NCI-H345 treated with DMSO at 0.1 percent for 48 hours (cell line): Measurements from ENCODE around the gene KRT72.

ENCODE experiments used
- DNase-seq: peaks from one replicate; lab custom pipeline; 2025; ENCODE audit not compliant: unreplicated experiment; lab: John Stamatoyannopoulos, UW

The KRT72 gene

DNA sequence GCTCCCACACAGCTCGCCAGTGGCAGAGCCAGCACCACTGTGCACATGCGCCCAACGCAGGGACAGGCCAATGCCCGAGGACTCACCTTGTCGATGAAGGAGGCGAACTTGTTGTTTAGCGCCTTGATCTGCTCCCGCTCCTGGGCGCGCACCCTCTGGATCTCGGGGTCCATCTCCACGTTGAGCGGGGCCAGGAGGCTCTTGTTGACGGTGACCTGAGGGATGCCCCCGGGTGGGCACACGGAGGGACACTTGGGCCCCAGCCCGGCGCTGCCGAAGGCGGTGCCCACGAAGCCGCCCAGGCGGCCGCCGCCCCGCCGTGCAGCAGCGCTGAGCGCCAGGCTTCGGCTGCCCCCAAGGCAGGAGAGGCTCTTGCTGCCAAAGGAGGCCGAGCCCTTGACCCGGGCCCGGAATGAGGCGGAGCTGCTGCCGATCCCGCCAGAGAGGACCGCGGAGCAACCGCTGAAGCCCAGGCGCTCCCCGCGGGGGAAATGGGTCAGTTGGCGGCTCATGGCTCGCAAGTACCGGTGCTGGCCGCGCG lies at the start of gene KRT72:
KRT72 (minus strand) TSS at position 523 of the 541 bp plus-strand sequence; CDS start at position 512, 11 bp downstream.
- no peak for DNase-seq

- no peak for DNase-seq
These were observed 49.3 kb upstream of the KRT72 start for GRCh38 chr12:52650520-52651081.

DNA sequence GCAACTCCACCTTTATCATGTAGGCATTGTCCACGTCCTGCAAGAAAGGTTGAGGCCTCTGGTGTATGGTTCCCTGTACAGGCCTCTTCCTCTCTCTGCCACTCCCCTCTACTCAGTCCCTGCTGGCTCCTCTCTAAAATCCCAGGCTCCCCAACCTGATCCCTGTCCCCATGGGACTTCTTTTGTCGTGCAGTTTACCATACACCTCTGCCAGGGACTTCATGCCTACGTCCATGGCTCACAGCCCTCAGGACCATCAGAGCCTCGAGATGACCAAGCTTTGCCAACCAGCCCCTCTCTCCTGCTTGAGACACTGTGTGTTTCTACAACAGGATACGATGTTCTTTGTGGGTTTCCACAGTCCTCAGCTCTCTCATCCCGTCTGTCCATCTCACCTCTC lies 47.8 kb upstream of the KRT72 start:
- no peak for DNase-seq

DNA sequence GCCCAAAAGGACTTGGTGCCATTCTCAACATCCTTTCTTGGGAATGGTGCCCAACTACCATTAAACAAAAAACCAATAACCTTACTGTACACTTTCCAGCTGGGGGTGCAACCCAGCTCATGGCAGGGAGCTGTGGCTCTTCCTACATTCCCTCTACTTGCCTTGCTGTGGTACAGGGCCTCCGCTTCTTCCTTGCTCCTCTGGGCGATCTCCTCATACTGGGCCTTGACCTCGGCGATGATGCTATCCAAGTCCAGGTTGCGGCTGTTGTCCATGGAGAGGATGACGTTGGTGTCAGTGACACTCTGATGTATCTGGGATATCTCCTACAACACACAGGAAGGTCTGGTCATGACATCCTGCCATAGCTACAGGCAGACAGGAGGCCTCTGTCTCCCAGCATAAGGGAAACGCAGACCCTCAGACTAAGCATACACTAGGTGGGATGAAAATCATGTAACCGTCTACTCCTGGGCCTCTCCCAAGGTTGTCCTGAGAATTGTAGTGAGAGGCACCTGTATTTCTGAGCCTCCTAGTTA lies 46.8 kb upstream of the KRT72 start:
- DNase-seq: no peak

GRCh38 chr12:52647601-52648000 lies 46.3 kb upstream of the KRT72 start:
- DNase-seq: no peak

DNA sequence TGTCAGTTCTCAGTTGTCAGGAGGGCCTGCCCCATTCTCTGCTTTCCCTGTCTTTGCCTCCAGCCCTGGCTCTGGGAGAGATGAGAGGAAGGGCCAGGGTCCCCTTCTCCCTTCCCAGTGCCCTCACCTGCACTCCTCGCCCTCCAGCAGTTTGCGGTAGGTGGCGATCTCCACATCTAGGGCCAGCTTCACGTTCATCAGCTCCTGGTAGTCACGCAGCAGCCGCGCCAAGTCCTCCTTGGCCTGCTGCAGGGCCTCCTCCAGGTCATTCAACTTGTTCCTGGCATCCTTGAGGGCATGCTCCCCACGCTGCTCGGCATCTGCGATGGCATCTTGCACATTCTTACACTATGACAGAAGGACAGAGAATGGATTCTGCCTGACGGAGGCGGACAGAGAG lies 45.4 kb upstream of the KRT72 start:
- no peak for DNase-seq

GRCh38 chr12:52645982-52646381 lies 44.7 kb upstream of the KRT72 start:
- DNase-seq: no peak

- no peak for DNase-seq
These were observed 44.0 kb upstream of the KRT72 start for GRCh38 chr12:52645120-52645761.

DNA sequence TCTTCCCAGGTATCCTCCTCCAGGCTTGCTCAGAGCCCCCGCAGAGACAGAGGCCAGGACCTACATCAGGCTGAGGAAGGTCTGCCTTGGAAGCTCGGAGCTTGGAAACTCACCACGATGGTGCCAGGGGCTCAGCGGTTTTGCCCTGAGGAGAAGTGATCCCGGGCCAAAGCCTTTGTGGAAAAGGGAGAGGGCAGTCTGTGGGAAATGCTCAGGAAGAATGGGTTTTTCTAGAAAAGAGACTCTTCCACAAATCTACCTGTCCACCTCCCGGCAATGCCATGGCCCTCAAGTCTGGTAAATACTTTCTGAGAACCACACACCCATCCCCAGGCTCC lies 42.8 kb upstream of the KRT72 start:
- no peak for DNase-seq

DNA sequence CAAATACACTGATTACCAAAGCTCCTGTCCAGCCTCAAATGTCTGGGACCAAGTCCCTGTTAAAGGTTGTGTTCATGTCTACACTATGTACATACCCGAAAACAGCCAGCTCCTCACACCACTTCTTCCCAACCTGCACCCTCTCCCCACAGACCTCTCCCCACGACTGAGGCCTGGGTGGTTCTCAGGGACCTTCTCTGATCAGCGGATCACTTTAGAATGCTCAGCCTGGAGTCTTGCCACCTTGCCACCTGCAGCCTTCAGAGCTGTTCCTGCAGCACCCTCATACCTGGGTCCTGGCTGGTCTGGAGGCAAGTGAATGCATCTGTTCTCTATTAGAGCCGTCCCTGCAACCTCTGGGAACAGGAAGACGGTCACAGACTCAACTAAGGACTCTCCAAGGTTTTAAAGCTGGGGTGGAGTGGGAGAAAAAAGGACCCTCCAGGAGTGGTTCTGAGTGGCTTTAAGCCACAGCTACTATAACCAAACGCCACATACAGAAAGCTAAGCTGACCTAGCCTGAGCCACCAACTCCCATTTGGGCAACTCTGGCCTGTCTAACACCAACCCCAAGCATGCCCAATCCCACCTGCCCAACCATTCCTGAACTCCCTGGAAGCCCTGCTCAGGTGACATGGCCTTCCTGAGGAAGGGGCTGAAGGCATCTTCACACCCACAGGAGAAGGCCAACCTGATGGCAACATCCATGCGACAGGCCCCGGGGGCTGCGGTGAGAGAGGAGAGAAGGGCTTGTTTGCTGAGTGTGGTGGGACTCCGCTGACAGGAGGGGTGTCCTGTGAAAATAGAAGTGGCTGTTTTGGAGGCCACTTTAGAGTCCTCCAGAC lies 42.2 kb upstream of the KRT72 start:
- DNase-seq: no peak

- no peak for DNase-seq
These were observed 40.2 kb upstream of the KRT72 start for GRCh38 chr12:52641468-52641867.

GRCh38 chr12:52637299-52637698 lies 36.0 kb upstream of the KRT72 start:
- DNase-seq: no peak

GRCh38 chr12:52636592-52637258 lies 35.5 kb upstream of the KRT72 start:
- DNase-seq: no peak

DNA sequence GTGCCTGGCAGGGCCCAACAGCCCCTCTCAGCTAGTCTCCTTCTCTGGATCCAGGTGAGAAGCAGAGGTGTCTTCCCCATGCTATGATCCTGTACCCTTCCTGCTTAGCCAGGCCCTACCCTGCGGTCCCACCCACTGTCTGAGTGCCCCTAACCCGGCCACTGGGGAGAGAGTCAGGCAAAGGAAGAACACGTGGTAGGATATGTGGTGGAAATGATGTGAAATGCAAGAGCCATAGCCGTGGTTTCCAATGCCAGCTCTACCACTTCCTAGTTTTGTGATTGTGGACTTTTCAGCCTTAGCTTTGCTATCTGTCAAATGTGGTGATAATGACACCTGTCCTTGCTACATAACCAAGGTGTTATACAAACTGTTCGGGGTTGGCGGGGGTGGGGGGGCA lies 34.9 kb upstream of the KRT72 start:
- no peak for DNase-seq

DNA sequence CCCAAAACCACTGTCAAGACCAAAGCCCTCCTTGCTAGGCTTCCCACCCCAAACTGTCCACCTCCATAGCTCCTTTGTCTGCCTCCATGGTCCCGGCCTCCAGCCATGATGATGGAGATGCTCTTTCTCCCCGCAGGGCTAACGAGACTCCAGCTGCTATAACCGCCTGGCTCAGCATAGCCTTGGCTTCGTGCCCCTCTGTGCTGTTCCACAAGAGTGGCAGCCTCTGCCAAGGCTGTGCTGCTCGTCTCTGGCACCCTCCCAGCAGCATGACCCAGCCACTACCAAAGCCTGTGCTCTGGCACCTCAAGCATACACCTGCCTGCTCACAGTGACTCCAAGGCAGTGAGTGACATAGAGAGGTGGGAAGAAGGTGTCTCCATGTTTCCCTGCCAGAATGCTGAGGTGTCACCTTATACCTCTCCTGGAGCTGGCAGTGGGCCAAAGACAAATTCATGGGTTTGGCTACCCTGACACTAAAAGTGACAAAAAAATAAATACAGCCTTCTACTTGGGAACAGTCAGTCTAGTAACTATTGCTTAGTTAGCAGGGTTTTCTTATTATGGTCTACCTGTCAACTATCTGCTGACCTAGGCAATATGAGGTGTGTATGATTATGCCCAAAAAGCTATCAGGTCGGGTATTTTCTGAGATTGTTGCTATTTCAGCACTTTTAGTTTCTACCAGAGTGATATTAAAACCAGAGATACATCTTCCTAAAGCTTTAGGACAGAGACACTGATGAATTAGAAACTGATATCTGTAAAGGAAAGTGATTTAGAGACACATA lies 33.2 kb upstream of the KRT72 start:
- DNase-seq: no peak

DNA sequence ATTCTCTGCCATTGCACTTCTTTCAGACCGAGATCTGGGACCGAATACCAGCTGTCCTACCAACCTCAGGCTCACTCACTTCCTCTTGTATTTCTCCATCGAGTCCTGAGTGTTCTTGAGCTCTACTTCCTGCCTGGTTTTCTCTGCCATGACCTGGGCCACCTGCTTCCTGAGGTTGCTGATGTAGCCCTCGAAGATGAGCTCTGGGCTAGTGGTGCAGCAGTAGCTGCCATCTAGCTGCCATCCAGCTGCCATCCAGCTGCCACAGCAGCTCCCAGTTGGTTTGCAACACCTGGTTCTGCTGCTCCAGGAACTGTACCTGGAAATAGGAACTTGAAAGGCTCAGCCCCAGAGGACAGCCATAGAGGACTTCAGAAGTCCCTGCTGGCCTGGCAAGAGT lies 32.1 kb upstream of the KRT72 start:
- no peak for DNase-seq

DNA sequence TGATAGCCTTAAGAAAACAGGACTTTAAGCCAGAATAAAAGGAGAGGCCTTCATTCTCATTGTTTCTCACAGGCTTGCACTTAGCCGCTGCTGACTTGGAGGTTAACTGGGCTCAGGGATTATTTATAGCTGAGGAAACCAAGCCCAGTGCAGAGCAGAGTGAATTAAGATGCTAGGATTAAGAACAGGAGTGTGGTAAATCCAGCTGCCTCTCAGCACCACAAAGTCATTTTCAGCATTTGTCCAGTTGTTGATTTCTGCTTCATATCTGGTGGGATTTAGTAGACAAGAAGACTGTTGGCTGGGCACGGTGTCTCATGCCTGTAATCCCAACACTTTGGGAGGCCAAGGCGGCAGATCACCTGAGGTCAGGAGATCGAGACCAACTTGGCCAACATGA lies 31.4 kb upstream of the KRT72 start:
- DNase-seq: no peak

DNA sequence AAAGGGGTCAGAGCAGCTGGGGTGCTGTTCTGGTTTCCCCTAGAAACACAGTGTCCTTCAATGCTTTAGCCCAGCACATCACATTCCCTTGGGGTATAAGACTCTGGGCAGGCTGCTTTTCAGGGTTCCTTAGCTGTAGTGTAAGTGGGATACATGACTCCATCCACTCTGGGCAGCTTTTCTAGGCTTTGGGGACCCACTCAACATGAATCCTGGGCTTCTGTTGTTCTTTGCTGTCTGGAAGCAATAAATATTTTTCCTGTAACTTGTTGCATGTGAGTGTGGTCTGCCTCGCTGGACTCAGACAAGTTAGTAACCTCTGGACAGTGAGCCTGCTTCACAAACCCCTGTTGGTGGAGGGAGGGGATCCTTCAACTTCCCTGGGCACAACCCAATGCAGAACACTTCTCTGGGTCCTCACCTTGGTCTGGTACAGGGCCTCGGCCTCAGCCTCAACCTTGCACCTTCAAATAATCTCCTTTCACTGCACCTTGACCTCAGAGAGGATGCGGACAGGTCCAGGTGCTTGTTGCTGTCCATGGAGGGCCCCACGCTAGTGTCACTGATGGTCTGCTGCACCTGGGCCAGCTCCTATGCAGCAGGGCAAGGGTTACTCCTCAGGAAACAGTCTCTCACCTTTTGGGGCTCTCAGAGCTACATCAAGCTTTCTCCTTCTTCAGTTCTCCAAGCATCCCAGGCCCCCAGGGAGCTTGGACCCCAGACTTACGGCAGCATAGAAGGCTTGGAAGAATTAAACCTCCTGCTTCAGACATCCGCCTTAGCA lies 30.6 kb upstream of the KRT72 start:
- DNase-seq: no peak

DNA sequence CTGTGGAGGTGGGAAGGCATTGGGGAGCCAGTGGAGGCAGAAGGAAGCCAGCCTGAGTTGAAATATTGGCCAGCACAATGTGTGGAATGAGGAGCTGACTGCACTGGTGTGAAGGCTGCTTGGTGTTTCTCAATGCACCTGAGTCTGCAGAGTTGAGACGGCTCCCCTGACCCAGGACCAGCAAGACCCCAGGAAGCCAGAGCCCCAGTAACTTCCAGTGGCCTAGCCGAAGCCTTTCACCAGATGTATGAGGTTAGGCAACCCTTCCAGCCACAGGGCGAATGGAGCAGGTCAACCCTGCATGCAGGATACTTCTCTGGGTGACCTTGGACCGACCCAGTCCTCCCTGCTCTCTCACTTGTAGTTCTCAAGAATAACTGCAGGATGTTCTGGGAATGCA lies 30.0 kb upstream of the KRT72 start:
- no peak for DNase-seq
